Lower lobe of right lung (tissue), 2 donors: ENCODE results near the gene USP48. TPM values are rescaled to one million over a fixed set of nuclear protein-coding genes. Genes with fewer than 3 reads are reported as not detected.

Experiments used
- ATAC-seq, 2 donors: fragments of 200-7000 bp; cut with Tn5 transposase; one replicate each; pipeline ENCODE4 v1.9.1; 2020 to 2022; ENCODE audit warnings: mild to moderate bottlenecking in 2 of 2, moderate library complexity in 2 of 2
- DNase-seq: peaks from one replicate; pipeline ENCODE4 v3.0.0-alpha.2; 2020
- H3K27ac ChIP-seq: fragments of 200-600 bp; one replicate; pipeline ENCODE4 v1.8.0; 2022
- H3K27me3 ChIP-seq: fragments of 200-600 bp; one replicate; pipeline ENCODE4 v1.8.0; 2022; ENCODE audit warnings: low read depth
- H3K36me3 ChIP-seq: fragments of 200-600 bp; one replicate; pipeline ENCODE4 v1.8.0; 2022; ENCODE audit warnings: mild to moderate bottlenecking
- H3K4me1 ChIP-seq: fragments of 200-600 bp; one replicate; pipeline ENCODE4 v1.8.0; 2022
- H3K4me3 ChIP-seq: fragments of 200-600 bp; one replicate; pipeline ENCODE4 v1.8.0; 2022; ENCODE audit warnings: mild to moderate bottlenecking
- H3K9me3 ChIP-seq: fragments of 200-600 bp; one replicate; pipeline ENCODE4 v1.8.0; 2022
- CTCF ChIP-seq: fragments of 200-600 bp; IDR thresholded peaks from one replicate; pipeline ENCODE4 v1.8.0; 2022; ENCODE audit warnings: antibody characterized with exemption, mild to moderate bottlenecking
- intact Hi-C: fragments of 100-400 bp; cut with DNase I; formaldehyde crosslinking; loops from one replicate; pipeline ENCODE4 v1.11.0; 2022
- total RNA-seq: library from RNA; stranded (reverse); fragmentation: NEBNext Ultra II Directional; extraction: Animal tissue kit (Norgen Biotek cat#: 25700); gene quantifications from one replicate; pipeline ENCODE4 v1.2.1, GENCODE V29; 2021
- donor health status: DM: no; HTN: yes; CAD: no; lungs with severe emphysema.

The USP48 gene
- total RNA-seq, 1 donor from 2014 or later = 61.9 TPM

DNA sequence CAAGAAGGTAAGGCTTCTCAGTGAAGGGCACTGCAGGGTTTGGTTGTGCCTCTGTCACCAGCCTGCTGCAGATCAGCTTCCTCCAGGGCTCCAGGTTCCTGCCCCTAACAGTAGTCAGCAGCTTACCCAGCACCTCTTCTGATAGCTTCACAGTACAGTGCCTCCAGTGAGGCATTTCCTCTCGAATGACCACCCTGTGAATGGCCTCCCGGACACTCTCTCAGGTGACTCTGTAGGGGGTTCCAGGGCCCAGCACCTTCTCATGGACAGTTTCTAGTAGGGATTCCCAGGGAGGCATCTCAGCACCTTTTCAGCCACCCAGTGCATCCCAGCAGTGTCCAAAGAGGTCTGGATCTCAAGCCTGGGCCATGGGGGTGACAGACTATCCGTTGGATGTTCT, 28.4 kb downstream of the USP48 start:
- no peak for DNase-seq
- TF ChIP-seq CTCF = no peak
- Histone ChIP-seq H3K27me3 (no peaks in the 10 kb centered on the region), H3K9me3 (no peaks in the 10 kb centered on the region), H3K27ac (no peak overlapping the region), H3K36me3 (peaks cover 70% of the 10 kb centered on the region), H3K4me3 (no peak overlapping the region), H3K4me1 (peaks cover 16% of the 10 kb centered on the region)
- no peak for ATAC-seq
- intact Hi-C loops = no loop called here

DNA sequence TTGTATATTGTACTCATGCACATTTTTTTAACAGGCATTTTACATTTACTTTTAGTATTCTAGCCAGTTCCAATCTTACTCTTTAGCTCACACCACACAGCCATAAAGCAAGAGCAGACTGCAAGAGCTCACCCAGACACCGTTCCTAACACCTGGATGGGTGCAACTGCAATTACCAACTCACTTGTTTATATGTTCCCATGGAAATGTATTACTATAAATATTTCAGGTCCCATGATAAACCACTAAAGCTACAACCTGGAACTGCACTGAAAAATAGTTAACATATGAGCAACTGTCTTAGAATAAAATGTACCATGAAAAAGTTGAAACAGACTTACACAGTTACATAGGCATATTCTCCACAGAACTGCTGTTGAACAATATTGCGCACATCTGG, 30.8 kb downstream of the USP48 start:
- no peaks in the 10 kb centered on the region for H3K27me3 ChIP-seq
- intact Hi-C loops = no loop called here
- H3K9me3 ChIP-seq = no peaks in the 10 kb centered on the region
- no peak overlapping the region for H3K27ac ChIP-seq
- H3K4me3 ChIP-seq = no peak overlapping the region
- no peak for DNase-seq
- ATAC-seq = no peak
- TF ChIP-seq CTCF = no peak
- H3K4me1 ChIP-seq = peaks cover 8% of the 10 kb centered on the region
- peaks cover 94% of the 10 kb centered on the region for H3K36me3 ChIP-seq

- H3K27ac ChIP-seq = no peak overlapping the region
- peaks cover 100% of the 10 kb centered on the region for H3K36me3 ChIP-seq
Measured at GRCh38 chr1:21751281-21751680, 31.7 kb downstream of the USP48 start.

DNA sequence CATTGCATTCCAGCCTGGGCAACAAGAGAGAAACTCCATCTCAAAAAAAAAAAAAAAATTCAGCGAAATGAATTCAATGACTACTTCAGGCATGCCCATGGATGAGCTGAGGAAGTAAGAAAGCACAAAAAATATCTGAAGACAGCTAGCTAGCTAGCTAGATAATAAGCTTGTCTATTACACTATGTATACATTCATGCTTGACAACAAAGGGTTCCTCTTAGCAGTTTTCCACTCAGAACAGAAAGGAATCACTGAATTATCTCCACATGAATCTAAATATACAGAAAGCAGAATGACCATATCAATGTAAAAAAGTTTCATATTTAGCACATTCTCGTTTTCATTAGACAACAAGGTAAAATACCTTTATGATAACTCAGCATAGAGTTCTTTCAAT, 32.1 kb downstream of the USP48 start:
- ATAC-seq = no peak
- H3K36me3 ChIP-seq = peaks cover 100% of the 10 kb centered on the region

More at GRCh38 chr1:21751281-21751680, 31.7 kb downstream of the USP48 start:
- ATAC-seq (no peak), DNase-seq (no peak)
- TF ChIP-seq CTCF = no peak
- H3K27me3 ChIP-seq = no peaks in the 10 kb centered on the region
- intact Hi-C loops = no loop called here
- H3K9me3 ChIP-seq = no peaks in the 10 kb centered on the region
- no peak overlapping the region for H3K4me3 ChIP-seq
- no peaks in the 10 kb centered on the region for H3K4me1 ChIP-seq

DNA sequence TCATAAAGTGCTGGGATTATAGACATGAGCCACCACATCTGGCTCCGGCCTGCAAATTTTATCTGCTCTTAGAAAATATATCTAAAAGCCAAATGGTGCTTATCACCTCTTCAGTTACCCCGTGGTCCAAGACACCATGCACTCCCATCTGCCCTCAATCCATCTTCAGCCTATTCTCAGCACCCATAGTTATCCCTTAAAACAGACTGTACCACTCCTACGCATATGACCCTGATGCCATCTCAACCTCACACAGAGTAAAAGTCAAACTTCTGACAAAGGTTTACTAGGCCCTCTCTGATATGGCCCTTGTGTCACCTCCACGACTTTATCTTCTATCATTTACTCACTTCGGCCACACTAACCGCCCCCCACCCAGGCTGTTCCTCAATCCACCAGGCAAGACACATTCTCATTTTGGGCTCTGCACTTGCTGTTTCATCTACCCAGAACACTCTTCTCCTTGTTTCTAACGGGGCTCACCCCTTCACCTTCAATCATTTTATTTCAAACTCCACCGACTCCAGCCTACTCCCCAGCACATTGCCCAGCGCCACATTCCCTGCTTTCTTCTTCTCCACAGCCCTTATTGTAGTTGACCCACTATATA, 33.0 kb downstream of the USP48 start:
- ATAC-seq = no peak
- DNase-seq = no peak
- H3K27me3 ChIP-seq = no peaks in the 10 kb centered on the region
- no peak overlapping the region for H3K27ac ChIP-seq
- H3K4me1 ChIP-seq = no peaks in the 10 kb centered on the region
- H3K4me3 ChIP-seq = no peak overlapping the region
- peaks cover 96% of the 10 kb centered on the region for H3K36me3 ChIP-seq
- intact Hi-C loops = no loop called here
- no peak for TF ChIP-seq CTCF
- no peaks in the 10 kb centered on the region for H3K9me3 ChIP-seq

More for the DNA sequence above, 32.1 kb downstream of the USP48 start:
- H3K4me3 ChIP-seq = no peak overlapping the region
- no peak for TF ChIP-seq CTCF
- H3K27me3 ChIP-seq = no peaks in the 10 kb centered on the region
- no peak overlapping the region for H3K27ac ChIP-seq
- no peak for DNase-seq
- no peaks in the 10 kb centered on the region for H3K9me3 ChIP-seq
- no peaks in the 10 kb centered on the region for H3K4me1 ChIP-seq
- intact Hi-C loops = no loop called here
